Right hindlimb (tissue), 1 donor: ENCODE measurements around the gene TOB2.
A peak's percentile ranks its signal among the peaks of the same experiment; 100 is the strongest.
"Not testable (repeated sequence)": the region's sequence is repeated elsewhere in the genome, so short reads cannot be mapped to it uniquely, and the experiment has no call there.

Source experiments
- DNase-seq: peaks from one replicate; pipeline ENCODE4 v3.0.0-alpha.2; 2018

Gene TOB2

DNA sequence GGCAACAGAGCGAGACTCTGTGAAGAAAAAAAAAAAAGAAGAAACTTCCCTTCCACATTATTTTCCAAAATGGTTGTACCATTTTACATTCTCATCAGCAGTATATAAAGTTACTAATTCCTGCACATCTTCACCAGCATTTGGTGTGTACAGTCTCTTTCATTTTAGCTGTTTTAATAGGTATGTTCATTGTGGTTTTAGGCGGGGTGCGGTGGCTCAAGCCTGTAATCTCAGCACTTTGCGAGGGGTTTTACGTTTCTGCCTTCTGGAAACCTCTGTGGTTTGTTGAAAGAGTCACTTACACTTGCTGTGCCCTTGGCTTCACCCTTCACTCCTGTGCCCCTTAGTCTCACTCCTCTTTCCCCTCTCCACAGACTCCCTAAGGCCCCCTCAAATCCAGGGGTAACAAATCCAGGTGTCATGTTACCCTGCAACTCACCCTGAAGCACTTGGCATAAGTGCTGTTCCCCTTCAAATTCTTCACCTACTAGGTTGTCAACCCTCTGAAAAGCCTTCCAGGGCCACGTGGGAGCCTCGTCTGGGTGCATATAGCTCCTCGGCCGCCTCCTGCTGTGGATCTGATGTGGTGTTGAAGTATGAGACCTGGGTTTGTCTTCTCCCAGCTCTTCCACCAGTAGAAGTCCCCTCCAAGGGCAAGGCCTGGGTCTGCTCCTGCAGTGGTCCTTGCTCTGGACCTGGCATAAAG is 20.8 kb downstream of the TOB2 start:
- DNase-seq: no peak

DNA sequence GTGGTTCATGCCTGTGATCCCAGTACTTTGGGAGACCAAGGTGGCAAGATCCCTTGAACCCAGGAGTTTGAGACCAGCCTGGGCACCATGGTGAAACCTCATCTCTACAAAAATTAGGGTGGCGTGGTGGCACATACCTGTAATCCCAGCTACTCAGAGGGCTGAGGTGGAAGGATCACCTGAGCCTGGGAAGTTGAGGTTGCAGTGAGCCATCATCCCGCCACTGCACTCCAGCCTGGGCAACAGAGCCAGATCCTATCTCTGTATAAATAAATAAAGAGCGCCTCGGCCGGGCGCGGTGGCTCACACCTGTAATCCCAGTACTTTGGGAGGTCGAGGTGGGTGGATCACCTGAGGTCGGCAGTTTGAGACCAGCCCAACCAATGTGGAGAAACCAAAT is 27.9 kb downstream of the TOB2 start:
- DNase-seq: no peak

DNA sequence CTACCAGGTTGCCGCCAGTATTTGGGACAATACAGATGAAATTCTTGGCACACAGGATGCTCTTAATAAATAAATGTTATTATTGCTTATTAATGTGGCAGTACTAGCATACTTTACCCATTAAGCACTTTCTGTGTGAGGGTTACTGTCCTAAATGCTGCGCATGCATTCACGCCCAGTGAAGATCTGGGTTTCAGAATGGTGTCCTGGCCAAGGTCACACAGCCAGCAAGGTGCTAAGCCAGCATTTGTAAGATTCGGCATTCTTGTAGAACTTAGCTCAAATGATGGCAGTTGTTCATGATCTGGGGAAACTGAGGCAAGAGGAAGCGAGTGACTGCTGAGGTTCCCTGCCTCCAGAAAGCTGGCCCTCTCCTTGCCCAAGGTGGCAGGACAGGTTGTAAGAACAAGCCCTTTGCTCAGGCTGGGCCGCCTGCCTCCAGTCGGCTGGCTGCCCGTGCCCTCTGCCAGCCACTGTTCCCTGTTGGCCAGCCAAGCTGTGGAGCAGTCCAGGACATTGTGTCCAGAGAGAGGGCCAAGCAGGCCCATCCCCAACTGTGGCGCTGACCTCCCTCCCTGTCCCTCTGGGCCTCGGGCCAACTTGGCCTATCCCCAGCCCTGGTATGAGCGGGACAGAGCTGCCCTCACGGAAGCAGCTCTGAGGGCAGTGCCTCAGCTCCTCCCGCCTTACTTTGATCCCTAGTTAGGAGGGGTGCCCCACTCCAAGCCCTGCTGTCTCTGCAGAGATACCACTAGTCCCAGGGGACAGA is 28.8 kb downstream of the TOB2 start:
- peak; percentile 71 for DNase-seq

DNA sequence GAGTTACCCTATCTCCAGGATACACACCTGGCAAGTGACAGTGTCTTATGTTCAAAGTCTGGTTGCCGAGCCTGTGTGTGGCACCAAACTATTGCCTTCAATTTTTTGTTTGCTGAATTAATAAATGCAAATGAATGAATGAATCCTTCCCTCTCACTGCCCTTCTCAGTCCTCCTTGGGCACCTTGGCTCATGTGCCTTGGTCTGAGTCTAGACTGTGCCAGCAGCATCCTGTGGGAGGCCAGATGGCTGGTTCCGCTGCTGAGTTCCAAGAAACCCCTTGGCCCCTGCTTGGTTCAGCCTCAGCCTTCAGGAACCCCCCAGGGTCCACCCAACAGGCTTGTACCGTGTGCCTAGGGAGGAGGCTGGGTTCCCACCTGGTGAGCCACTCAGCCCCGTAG is 31.0 kb downstream of the TOB2 start:
- DNase-seq: no peak

DNA sequence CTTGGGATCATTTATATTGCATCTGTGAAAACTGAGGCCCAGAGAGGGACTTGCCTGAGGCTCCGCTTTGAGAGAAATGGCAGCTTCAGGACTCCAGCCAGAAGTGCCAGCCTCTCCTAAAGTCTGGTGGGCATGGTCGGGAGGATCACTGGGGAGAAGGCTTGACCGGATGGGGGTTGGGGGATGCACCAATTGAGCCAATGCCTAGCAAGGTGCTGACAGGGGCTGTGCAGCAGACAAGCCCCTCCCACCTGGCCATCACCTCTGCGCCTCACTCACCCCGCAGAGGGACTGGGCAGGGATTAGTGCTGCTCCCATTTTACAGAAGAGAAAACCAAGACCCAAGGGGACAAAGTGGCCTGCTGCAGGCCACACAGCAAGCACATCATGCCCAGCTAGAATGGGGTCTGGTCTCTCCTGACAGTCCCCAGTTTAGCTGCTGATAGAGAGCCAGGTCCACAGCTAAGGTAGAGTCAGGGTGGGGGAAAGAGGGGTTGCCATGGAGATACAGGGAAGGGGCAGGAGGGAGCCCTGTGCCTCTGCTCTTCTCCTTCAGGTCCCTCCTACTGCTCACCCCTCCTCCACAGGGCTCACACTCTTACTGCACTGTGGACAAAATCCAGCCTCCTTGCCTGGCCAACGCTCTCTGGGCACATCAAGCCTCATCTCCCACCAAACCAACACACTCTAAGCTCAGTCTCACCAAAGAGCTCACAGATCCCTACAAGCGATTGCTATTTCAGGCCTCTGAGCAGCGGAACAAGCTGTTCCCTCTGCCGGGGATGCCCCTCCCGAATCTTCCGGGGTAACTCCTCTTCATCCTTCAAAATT is 35.4 kb downstream of the TOB2 start:
- DNase-seq: no peak

DNA sequence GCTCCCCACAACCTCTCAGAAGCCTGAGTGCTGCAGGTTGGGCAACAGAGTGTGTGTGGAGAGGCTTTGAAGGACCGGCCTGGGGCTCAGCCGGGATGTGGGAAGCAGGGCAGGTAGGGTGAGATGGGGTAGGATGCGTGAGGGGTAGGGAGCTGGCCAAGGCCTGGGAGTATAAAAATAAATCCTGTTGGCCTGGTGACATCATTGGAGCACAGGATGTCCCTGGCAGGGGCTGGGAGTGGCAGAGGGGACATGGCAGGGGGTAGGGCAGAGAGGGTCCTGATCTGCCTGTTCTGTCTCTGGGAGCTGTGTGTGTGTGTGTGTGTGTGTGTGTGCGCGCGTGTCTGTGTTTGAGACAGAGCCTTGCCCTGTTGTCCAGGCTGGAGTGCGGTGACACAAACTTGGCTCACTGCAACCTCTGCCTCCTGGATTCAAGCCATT is 36.3 kb downstream of the TOB2 start:
- no peak for DNase-seq

DNA sequence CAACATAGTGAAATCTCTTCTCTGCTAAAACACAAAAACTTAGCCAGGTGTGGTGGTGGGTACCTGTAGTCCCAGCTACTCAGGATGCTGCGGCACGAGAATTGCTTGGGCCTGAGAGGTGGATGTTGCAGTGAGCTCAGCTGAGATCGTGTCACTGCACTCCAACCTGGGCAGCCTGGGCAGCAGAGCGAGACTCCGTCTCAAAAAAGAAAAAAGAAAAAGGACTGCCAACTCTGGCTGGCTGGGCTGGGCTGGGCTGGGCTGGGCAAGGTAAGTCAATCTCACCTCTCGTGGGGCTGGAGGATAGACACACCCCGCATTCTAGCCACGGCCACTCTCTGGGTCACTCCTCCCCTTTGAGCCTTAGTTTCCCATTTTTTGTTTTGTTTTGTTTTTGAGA is 37.9 kb downstream of the TOB2 start:
- no peak for DNase-seq

DNA sequence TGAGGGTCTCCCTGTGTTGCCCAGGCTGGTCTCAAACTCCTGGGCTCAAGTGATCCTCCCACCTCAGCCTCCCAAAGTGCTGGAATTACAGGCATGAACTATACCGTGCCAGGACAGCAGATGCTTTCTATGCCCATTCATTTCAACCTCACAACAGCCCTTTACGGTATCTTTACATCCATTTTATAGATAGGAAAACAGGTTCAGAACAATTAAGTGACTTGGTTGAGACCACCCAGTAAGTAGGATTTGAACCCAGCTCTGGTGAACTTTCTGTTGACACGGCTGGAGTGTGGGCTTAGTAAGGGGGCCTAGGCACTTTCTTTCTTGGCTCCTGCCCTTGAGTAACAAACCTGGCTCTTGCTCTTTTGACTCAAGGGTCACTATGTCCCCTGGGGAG is 39.2 kb downstream of the TOB2 start:
- no peak for DNase-seq

DNA sequence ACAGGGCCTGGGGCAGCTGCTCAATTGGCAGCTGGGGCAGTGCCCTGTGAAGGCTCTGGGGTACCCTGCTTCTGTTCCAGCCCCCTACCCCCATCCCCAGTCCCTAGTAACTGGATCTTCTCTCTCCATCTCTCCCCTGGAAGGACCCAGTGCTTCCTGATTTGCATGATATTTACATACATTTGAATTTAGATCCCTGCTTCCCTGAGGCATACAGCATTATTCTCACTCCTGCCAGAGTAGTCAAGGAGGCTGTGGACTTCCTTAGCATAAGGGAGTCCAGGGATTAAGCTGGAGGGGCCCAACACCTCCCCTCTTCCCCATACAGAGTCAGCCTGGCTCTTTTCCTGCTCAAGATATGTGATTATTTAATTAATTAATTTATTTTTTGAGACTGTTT is 40.2 kb downstream of the TOB2 start:
- DNase-seq: no peak

DNA sequence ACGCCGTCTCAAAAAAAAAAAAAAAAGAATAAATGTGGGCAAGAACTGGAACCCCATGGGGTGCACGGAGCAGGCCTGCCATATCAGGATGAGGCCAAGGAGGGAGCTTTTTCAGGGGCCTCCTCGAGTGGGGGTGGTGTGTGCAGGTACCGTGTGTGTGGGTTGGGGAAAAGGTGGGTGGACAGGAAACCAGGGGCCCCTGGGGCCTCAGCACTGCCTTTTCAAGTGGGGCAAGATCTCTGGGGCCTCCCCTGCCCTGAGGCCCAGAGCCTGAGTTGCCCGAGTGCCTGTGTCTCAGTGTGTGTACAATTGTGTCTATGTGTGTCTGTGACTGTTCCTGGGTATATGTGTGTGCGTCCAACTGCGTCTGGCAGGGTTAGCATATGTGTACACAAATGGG is 41.0 kb downstream of the TOB2 start:
- no peak for DNase-seq

DNA sequence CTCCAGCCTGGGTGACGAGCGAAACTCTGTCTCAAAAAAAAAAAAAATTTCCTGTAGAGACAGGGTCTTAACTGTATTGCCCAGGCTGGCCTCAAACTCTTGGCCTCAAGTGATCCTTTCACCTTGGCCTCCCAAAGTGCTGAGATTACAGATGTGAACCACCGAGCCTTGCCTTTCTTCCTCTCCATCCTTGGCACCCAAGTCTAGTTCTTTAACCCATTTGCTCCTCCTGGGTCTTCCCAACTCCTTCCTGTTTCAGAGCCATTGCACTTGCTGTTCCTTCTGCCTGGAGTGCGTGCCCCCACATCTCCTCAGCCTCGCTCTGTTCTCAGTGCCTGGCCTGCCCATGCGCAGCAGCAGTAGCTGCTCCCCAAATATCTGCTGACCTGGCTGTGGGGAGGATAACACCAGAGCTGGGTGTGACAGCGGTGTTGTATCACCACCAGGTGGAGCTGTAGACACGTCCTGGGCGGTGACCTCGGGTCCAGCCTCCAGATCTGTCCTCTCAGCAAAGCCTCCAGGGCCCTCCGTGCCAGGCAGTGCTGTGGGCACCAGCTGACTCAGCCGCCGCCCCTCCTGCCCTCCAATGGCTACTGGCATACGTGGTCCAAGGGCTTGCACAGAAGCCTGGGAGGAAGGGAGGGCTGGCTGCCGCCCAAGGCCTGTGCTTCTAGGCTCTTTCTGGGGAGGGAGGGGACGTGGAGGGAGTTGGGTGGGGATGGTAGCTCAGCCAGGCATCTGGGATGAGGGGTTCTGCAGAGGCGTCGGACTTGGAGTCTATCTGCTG is 42.9 kb downstream of the TOB2 start:
- peak; percentile 88 for DNase-seq

DNA sequence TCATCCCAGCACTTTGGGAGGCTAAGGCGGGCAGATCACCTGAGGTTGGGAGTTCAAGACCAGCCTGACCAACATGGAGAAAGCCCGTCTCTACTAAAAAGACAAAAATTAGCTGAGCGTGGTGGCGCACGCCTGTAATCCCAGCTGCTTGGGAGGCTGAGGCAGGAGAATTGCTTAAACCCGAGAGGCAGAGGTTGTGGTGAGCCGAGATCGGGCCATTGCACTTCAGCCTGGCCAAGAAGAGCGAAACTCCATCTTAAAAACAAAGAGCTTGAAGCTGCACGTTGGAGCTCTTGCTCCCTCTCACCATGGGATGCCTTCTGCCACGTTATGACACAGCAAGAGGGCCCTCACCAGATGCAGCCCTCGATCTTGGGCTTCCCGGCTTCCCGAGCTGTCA is 43.8 kb downstream of the TOB2 start:
- not testable (repeated sequence) for DNase-seq

DNA sequence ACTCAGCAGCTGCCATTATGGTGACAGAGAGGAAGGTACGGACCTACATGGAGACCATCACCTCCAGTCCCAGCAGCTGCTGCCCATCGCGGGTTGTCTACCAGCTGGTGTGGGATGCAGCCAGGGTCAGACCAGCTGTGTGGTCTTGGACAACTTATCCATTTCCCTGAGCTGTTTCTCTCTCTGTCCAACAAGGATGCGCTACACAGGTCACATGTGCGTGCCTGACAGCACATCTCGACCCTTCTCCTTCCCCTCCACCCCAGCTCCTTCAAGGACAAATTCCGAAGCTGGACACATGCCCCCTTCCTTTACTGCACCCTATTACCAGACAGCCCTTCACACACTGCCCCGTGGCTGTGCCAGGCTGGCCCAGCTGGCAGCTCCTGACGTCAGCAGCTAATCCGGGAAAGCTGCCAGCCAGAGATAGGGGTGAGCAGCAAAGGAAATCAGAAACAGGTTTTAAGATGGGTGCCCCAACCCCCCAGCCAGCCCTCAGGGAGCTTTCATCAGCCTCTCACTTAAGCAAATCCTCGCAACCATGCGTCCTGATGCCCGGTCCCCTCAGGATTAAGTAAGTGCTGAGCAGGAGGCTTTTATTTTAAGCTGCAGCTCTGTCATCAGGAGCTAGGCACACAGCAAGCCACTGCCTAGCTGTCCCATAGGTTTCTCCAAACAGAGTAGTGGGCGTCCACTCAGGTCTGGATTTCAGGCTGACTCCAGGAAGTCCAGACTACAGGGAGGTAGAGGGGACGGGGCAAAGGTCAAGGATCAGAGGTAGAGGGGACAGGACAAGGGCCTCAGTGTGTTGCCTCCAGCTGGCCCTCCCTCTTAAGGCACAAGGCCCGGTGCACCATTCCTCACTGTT is 44.6 kb downstream of the TOB2 start:
- DNase-seq: peak; percentile 73

DNA sequence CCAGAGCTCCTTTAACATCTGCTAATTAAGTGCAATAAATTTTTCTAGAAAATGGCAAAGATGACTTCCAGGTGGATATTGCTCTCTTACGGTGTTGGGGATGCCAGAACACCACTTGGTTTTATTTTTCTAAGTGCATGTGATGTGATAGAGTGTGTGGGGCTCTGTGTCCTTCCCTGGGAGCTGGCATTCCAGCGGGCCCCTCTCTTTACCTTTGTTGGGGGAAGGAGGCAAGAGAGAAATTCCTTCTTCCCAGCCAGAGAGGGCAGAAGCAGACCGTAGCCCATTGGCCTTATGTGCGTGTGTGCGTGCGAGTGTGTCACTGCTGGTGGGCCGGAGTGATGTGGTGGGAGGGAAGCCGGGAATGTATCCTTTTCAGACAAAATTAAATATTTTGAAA is 47.7 kb downstream of the TOB2 start:
- no peak for DNase-seq

DNA sequence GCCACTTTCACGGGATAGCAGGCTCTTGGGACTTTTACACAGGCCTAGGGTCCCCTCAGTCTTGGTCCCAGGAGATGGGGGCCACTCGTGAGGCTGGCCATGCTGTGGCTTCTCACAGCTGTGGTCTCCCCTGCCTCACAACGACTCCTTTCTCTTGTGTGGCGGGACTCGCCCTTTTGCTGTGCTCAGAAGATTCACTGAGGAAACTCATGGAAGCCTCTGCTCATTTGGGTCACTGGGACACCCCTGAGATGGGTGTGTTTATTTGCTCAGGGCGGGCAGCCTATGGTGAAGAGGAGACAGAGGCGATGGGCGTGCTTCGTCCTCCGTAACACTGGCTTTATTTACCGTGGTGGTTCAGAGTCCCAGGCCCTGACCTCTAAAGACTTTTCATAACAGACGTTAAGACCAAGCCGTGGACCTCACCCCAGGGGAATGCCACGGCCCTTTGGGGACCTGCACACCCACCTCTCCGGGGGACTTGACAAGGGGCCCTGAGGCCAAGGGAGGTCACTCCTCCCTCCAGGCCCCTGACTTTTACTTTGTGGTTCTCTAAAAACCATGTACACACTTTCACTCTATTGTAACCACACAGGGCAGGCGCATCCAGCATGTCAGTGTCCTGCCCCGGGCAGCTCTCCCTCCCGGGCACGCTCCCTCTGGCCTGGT is 49.3 kb downstream of the TOB2 start:
- DNase-seq: no peak

DNA sequence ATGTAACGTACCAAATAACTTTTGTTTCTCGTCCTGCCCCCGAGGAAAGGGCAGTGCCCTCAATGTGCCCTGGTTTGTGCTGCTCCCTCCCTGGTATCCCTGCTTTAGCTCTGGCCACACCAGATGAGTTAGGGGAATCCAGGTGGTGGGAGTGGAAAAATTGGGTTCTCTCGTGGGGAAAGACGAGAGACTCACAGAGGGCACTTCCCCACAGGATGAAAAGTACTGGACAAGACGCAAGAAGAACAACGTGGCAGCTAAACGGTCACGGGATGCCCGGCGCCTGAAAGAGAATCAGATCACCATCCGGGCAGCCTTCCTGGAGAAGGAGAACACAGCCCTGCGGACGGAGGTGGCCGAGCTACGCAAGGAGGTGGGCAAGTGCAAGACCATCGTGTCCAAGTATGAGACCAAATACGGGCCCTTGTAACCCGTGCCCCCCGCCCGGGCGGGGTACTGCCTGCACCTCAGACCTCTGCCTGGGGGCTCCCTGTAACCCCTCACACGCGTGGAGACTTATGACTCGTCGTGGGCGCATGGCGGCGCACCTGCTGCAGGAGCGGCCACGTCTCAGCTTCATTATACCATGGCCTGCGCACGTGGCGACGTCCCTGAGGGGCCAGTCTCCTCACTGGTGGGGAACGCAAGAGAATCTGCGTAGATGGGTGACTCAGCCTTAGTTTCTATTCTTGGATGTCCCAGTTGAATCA is 50.9 kb downstream of the TOB2 start:
- DNase-seq: no peak

DNA sequence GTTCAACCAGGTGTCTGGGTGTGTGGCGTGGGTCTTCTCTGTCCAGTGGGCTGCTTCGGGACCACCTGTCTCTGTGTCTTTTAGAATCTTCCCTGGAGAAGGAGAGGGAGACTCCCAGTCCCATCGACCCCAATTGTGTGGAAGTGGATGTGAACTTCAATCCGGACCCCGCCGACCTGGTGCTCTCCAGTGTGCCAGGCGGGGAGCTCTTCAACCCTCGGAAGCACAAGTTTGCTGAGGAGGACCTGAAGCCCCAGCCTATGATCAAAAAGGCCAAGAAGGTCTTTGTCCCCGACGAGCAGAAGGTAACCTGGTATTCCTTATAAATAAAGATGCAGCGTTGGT is 52.6 kb downstream of the TOB2 start:
- DNase-seq: no peak

DNA sequence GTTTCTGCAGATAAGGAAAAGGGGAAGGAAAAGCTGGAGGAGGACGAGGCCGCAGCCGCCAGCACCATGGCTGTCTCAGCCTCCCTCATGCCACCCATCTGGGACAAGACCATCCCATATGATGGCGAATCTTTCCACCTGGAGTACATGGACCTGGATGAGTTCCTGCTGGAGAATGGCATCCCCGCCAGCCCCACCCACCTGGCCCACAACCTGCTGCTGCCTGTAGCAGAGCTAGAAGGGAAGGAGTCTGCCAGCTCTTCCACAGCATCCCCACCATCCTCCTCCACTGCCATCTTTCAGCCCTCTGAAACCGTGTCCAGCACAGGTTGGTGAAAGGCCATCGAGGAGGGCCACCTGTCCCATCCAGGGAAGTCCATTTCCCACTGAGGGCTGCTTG is 59.3 kb downstream of the TOB2 start:
- DNase-seq: no peak

DNA sequence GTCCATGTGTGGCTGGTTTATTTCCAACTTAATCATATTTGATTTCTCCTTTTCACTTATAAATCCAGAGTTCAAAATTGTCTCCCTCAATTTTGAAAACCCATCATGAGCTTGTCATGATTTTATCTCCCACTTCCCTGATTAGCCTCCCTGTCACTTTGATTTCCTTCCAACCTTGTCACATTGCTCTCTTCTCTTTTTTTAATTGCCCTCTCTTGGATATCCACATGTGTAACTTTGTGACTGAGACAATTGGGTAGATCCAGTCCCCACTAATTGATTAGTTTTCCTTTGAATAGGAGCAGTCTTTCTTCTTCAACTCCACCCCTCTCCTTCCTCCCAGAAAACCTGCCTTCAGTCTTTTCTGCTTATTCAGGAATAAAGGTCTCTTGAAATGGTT is 62.5 kb downstream of the TOB2 start:
- no peak for DNase-seq
